ENCODE data around the gene RDH12. TPM values are rescaled to one million over a fixed set of nuclear protein-coding genes. Genes with fewer than 3 reads are reported as not detected.

RDH12 gene
- total and polyA plus RNA-seq, 2 experiments from 2014 or later, result not detected

- Histone ChIP-seq H3K4me2 (ENCODE audit: unreplicated experiment) (peak overlapping the region; percentile 99), H3K4me3 (peak overlapping the region; percentile 92), H3K4me1 (ENCODE audit: insufficient read depth) (peaks cover 14% of the 10 kb centered on the region; the same call in 1 of the 2 replicates), H3K36me3 (ENCODE audit: low read depth) (peaks cover 7% of the 10 kb centered on the region; the same call in 1 of the 2 replicates), H4K20me1 (ENCODE audit: insufficient read depth) (peaks cover 3% of the 10 kb centered on the region; the same call in 1 of the 2 replicates), H3K9ac (peak overlapping the region; percentile 97), H3K27me3 (replicated peaks; ENCODE audit: insufficient read depth) (no peaks in the 10 kb centered on the region), H3K27ac (peak overlapping the region; percentile 92), H3K9me2 (ENCODE audit: insufficient read depth) (no peaks in the 10 kb centered on the region), H3K79me2 (ENCODE audit: insufficient read depth) (peaks cover 80% of the 10 kb centered on the region), H3K9me3 (ENCODE audit: low read depth) (no peaks in the 10 kb centered on the region), H3F3A (ENCODE audit: insufficient read depth) (peaks cover 11% of the 10 kb centered on the region), H2AFZ (peak overlapping the region; percentile 97)
- TF ChIP-seq EZH2phosphoT487 (IDR thresholded peaks at IDR 0.05; ENCODE audit: insufficient read depth, low read depth) (no peak), EZH2 (IDR thresholded peaks at IDR 0.05; ENCODE audit: insufficient read depth, poor library complexity, severe bottlenecking) (no peak)
- in situ Hi-C loops (cut with MboI), result no loop called here
- DNase-seq, result peak; percentile 83
- 0 to 1% methylated on average over 17 to 19 of the region's 25 CpGs for WGBS, 2 experiments (ENCODE audit: low coverage in 1 of 2, low lambda C conversion rate in 2 of 2, missing lambda C conversion rate in 2 of 2)
Measured at GRCh38 chr14:67674139-67674479, 27.6 kb upstream of the RDH12 start.

GRCh38 chr14:67674480-67675218 lies 27.0 kb upstream of the RDH12 start, which contains the start of gene VTI1B:
Gene VTI1B (minus strand): TSS chr14:67674632. CDS start chr14:67674489, 143 bp downstream.
- H3K27ac ChIP-seq, result peak within 1 kb of the TSS; percentile 92
- no peaks in the 10 kb centered on the region for H3K9me3 ChIP-seq (ENCODE audit: low read depth)
- WGBS, 2 experiments (ENCODE audit: low coverage in 1 of 2, low lambda C conversion rate in 2 of 2, missing lambda C conversion rate in 2 of 2), result 0 to 1% methylated on average over 75 to 87 of the region's 87 CpGs
- in situ Hi-C loops (cut with MboI), result no loop called here
- peak within 1 kb of the TSS; percentile 99 for H3K4me2 ChIP-seq (ENCODE audit: unreplicated experiment)
- peak within 1 kb of the TSS; percentile 97 for H3K9ac ChIP-seq
- peaks cover 3% of the 10 kb centered on the region; the same call in 1 of the 2 replicates for H4K20me1 ChIP-seq (ENCODE audit: insufficient read depth)
- H2AFZ ChIP-seq, result peak within 1 kb of the TSS; percentile 97
- H3K4me3 ChIP-seq, result peak within 1 kb of the TSS; percentile 92
- no peaks in the 10 kb centered on the region for H3K27me3 ChIP-seq (replicated peaks; ENCODE audit: insufficient read depth)
- peaks cover 7% of the 10 kb centered on the region; the same call in 1 of the 2 replicates for H3K36me3 ChIP-seq (ENCODE audit: low read depth)
- H3K79me2 ChIP-seq (ENCODE audit: insufficient read depth), result peaks cover 75% of the 10 kb centered on the region
- H3F3A ChIP-seq (ENCODE audit: insufficient read depth), result peaks cover 16% of the 10 kb centered on the region
- H3K4me1 ChIP-seq (ENCODE audit: insufficient read depth), result peaks cover 18% of the 10 kb centered on the region
- peak; percentile 91 for DNase-seq
- no peaks in the 10 kb centered on the region for H3K9me2 ChIP-seq (ENCODE audit: insufficient read depth)
- TF ChIP-seq EZH2 (IDR thresholded peaks at IDR 0.05; ENCODE audit: insufficient read depth, poor library complexity, severe bottlenecking) (no peak), EZH2phosphoT487 (IDR thresholded peaks at IDR 0.05; ENCODE audit: insufficient read depth, low read depth) (no peak)

DNA sequence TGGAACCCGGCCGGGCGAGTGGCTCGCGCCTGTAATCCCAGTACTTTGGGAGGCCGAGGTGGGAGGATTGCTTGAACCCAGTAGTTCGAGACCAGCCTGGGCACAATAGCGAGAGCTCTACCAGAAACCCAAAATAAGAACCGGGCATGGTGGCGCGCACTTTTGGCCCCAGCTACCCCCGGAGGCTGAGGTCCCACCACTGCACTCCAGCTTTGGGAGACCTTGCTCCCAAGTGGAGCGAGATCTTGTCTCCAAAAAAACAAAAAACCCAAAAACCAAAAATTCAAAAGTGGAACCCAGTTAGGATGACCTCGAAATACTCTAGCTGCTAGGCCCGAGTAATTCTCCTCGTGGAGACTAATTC lies 26.5 kb upstream of the RDH12 start:
- Histone ChIP-seq H3K4me3 (peak overlapping the region; percentile 92), H3K27me3 (replicated peaks; ENCODE audit: insufficient read depth) (no peaks in the 10 kb centered on the region), H3K36me3 (ENCODE audit: low read depth) (peaks cover 7% of the 10 kb centered on the region; the same call in 1 of the 2 replicates), H2AFZ (peak overlapping the region; percentile 97), H3K79me2 (ENCODE audit: insufficient read depth) (peaks cover 70% of the 10 kb centered on the region), H3F3A (ENCODE audit: insufficient read depth) (peaks cover 22% of the 10 kb centered on the region), H3K9me2 (ENCODE audit: insufficient read depth) (no peaks in the 10 kb centered on the region), H3K9ac (peak overlapping the region; percentile 97), H3K4me2 (ENCODE audit: unreplicated experiment) (peak overlapping the region; percentile 99), H3K9me3 (ENCODE audit: low read depth) (no peaks in the 10 kb centered on the region), H4K20me1 (ENCODE audit: insufficient read depth) (peaks cover 3% of the 10 kb centered on the region; the same call in 1 of the 2 replicates), H3K4me1 (ENCODE audit: insufficient read depth) (peaks cover 22% of the 10 kb centered on the region), H3K27ac (peak overlapping the region; percentile 92)
- TF ChIP-seq EZH2 (IDR thresholded peaks at IDR 0.05; ENCODE audit: insufficient read depth, poor library complexity, severe bottlenecking) (no peak), EZH2phosphoT487 (IDR thresholded peaks at IDR 0.05; ENCODE audit: insufficient read depth, low read depth) (no peak)
- in situ Hi-C loops (cut with MboI), result no loop called here
- DNase-seq, result no peak
- WGBS, 2 experiments (ENCODE audit: low coverage in 1 of 2, low lambda C conversion rate in 2 of 2, missing lambda C conversion rate in 2 of 2), result 29 to 32% methylated on average over 16 of the region's 16 CpGs

DNA sequence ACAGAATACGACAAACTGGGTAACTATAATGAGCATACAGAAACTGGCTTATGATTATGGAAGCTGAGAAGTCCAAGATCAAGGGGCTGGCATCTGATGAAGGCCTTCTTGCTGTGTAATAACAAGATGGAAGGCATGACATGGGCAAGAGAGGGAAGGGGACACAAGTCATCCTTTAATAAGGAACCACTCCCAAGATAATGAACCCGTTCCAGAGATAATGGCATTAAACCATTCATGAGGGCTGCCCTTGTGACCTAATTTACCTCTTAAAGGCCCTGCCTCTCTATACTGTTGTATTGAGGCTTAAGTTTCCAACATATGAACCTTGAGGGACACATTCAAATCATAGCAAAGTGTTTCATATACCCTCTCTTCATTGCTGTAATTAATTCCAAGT lies 22.7 kb upstream of the RDH12 start:
- H3K4me3 ChIP-seq, result no peak overlapping the region
- no peaks in the 10 kb centered on the region for H3K27me3 ChIP-seq (replicated peaks; ENCODE audit: insufficient read depth)
- DNase-seq, result no peak
- peaks cover 32% of the 10 kb centered on the region for H3F3A ChIP-seq (ENCODE audit: insufficient read depth)
- no peak overlapping the region for H3K4me2 ChIP-seq (ENCODE audit: unreplicated experiment)
- no peaks in the 10 kb centered on the region for H3K9me2 ChIP-seq (ENCODE audit: insufficient read depth)
- peak overlapping the region; percentile 86 for H3K27ac ChIP-seq
- peaks cover 19% of the 10 kb centered on the region for H3K4me1 ChIP-seq (ENCODE audit: insufficient read depth)
- whole genome bisulfite sequencing, 2 experiments (ENCODE audit: low coverage in 1 of 2, low lambda C conversion rate in 2 of 2, missing lambda C conversion rate in 2 of 2), result 82 to 90% methylated on average over 2 of the region's 2 CpGs
- H3K9me3 ChIP-seq (ENCODE audit: low read depth), result no peaks in the 10 kb centered on the region
- peaks cover 7% of the 10 kb centered on the region; the same call in 1 of the 2 replicates for H3K36me3 ChIP-seq (ENCODE audit: low read depth)
- H3K79me2 ChIP-seq (ENCODE audit: insufficient read depth), result peaks cover 44% of the 10 kb centered on the region
- TF ChIP-seq EZH2phosphoT487 (IDR thresholded peaks at IDR 0.05; ENCODE audit: insufficient read depth, low read depth) (no peak), EZH2 (IDR thresholded peaks at IDR 0.05; ENCODE audit: insufficient read depth, poor library complexity, severe bottlenecking) (no peak)
- no peak overlapping the region for H3K9ac ChIP-seq
- no peaks in the 10 kb centered on the region for H4K20me1 ChIP-seq (ENCODE audit: insufficient read depth)
- in situ Hi-C loops (cut with MboI), result no loop called here
- no peak overlapping the region for H2AFZ ChIP-seq
